Measurements from ENCODE around the gene RASL10B.

Gene RASL10B

GRCh38 chr17:35709874-35710273 lies 21.6 kb upstream of the RASL10B start:
- peak; percentile 38 for DNase-seq (ENCODE audit: extremely low read depth, low read depth)

GRCh38 chr17:35710950-35711349 lies 20.5 kb upstream of the RASL10B start:
- no peak for TF ChIP-seq CTCF (IDR thresholded peaks at IDR 0.05; ENCODE audit: low read depth, low read length)
- DNase-seq (ENCODE audit: extremely low read depth, low read depth): no peak

More at GRCh38 chr17:35709874-35710273, 21.6 kb upstream of the RASL10B start:
- no peak for TF ChIP-seq CTCF (IDR thresholded peaks at IDR 0.05; ENCODE audit: low read depth, low read length)

- peak; percentile 77 for DNase-seq (ENCODE audit: extremely low read depth, low read depth)
- TF ChIP-seq CTCF (IDR thresholded peaks at IDR 0.05; ENCODE audit: low read depth, low read length): no peak
Observed at GRCh38 chr17:35713069-35713728, 18.2 kb upstream of the RASL10B start.

- no peak for TF ChIP-seq CTCF (IDR thresholded peaks at IDR 0.05; ENCODE audit: low read depth, low read length)
Observed at GRCh38 chr17:35714988-35715387, 16.5 kb upstream of the RASL10B start.

GRCh38 chr17:35715416-35715815 lies 16.0 kb upstream of the RASL10B start:
- TF ChIP-seq CTCF (IDR thresholded peaks at IDR 0.05; ENCODE audit: low read depth, low read length): no peak
- DNase-seq (ENCODE audit: extremely low read depth, low read depth): no peak

More at GRCh38 chr17:35714988-35715387, 16.5 kb upstream of the RASL10B start:
- no peak for DNase-seq (ENCODE audit: extremely low read depth, low read depth)

- no peak for DNase-seq (ENCODE audit: extremely low read depth, low read depth)
- TF ChIP-seq CTCF (IDR thresholded peaks at IDR 0.05; ENCODE audit: low read depth, low read length): no peak
Observed at GRCh38 chr17:35716173-35716572, 15.3 kb upstream of the RASL10B start.

GRCh38 chr17:35716897-35717465 lies 14.5 kb upstream of the RASL10B start:
- TF ChIP-seq CTCF (IDR thresholded peaks at IDR 0.05; ENCODE audit: low read depth, low read length): no peak

More at GRCh38 chr17:35716897-35717465, 14.5 kb upstream of the RASL10B start:
- DNase-seq (ENCODE audit: extremely low read depth, low read depth): no peak

Measured in AG09319 (cell line).